A549 treated with Hydrocortisone at 1 μM for 4 hours (cell line): ENCODE data around the gene DNAJB1. TPM values are rescaled to one million over a fixed set of nuclear protein-coding genes. Genes with fewer than 3 reads are reported as not detected.

Source experiments
- total RNA-seq: library from RNA; stranded (reverse); fragments of 200-300 nt; extraction: Qiagen RNA extraction; gene quantifications from 5 replicates; pipeline ENCODE4 v1.2.3, GENCODE V29; 2022

Gene DNAJB1
- total RNA-seq, result 206 to 250 TPM (median 215 TPM) in 5 replicates

GRCh38 chr19:14517840-14518505, at the start of gene DNAJB1:
DNAJB1 (minus strand) TSS chr19:14518397; CDS start chr19:14518349, 48 bp downstream.

GRCh38 chr19:14529254-14530004, 11.2 kb upstream of the DNAJB1 start, which contains the start of gene TECR:
TECR (plus strand) TSS chr19:14529594; CDS start chr19:14529697, 103 bp downstream.

GRCh38 chr19:14496029-14496833, 22.0 kb downstream of the DNAJB1 start, which contains the start of gene GIPC1:
GIPC1 (minus strand) TSS chr19:14496127; CDS start chr19:14482976, 13,151 bp downstream.

GRCh38 chr19:14475251-14476073, 42.7 kb downstream of the DNAJB1 start, which contains the start of gene PTGER1:
PTGER1 (minus strand) TSS chr19:14475354; CDS start chr19:14474320, 1,034 bp downstream.

Other genes starting within 250 kb of the DNAJB1 start
- gene ADGRE5, start 137.0 kb downstream of the DNAJB1 start, total RNA-seq, result 77.8 to 90.3 TPM (median 86.2 TPM) in 5 replicates
- gene DDX39A, start 99.1 kb downstream of the DNAJB1 start, total RNA-seq, result 114 to 137 TPM (median 126 TPM) in 5 replicates
- 76.0 to 79.2 TPM (median 76.5 TPM) in 5 replicates for gene PKN1, start 85.1 kb downstream of the DNAJB1 start, total RNA-seq
- gene PTGER1, start 43.0 kb downstream of the DNAJB1 start, total RNA-seq, result 0.07 to 0.15 TPM (median 0.08 TPM) in 3 of 5 replicates, not detected in the others
- 108 to 145 TPM (median 144 TPM) in 5 replicates for gene GIPC1, start 22.3 kb downstream of the DNAJB1 start, total RNA-seq
- gene TECR, start 11.2 kb upstream of the DNAJB1 start, total RNA-seq, result 140 to 180 TPM (median 178 TPM) in 5 replicates
- 138 to 196 TPM (median 193 TPM) in 5 replicates for gene NDUFB7, start 53.7 kb upstream of the DNAJB1 start, total RNA-seq
- not detected in 5 replicates for gene CLEC17A, start 64.7 kb upstream of the DNAJB1 start, total RNA-seq
- gene ADGRE3, start 156.4 kb upstream of the DNAJB1 start, total RNA-seq, result not detected in 5 replicates
- gene ZNF333, start 171.7 kb upstream of the DNAJB1 start, total RNA-seq, result 2.6 to 3.5 TPM (median 3.1 TPM) in 5 replicates